SU-DHL-6 (cell line): ENCODE data around the gene SOX10.

Source experiments
- H2AFZ ChIP-seq: fragments of 200-600 bp; sonication (generic); 2 replicates; pipeline ENCODE4 v1.6.1; 2014; ENCODE audit warnings: low read depth, mild to moderate bottlenecking, moderate library complexity, mixed read lengths, antibody characterized with exemption, low read length; ENCODE audit not compliant: severe bottlenecking
- H3F3A ChIP-seq: fragments of 200-600 bp; shearing (Covaris generic); 2 replicates; pipeline ENCODE4 v1.6.0; 2016; ENCODE audit warnings: antibody characterized with exemption, mild to moderate bottlenecking; ENCODE audit not compliant: insufficient read depth
- H3K27ac ChIP-seq: fragments of 200-600 bp; sonication (generic); 2 replicates; pipeline ENCODE4 v1.5.1; 2016; ENCODE audit warnings: low read depth, mild to moderate bottlenecking, low read length, moderate library complexity, mixed read lengths
- H3K27me3 ChIP-seq: fragments of 200-600 bp; sonication (generic), shearing (Covaris generic); 2 replicates; pipeline ENCODE4 v1.6.0; 2014; ENCODE audit warnings: mild to moderate bottlenecking, low read length
- H3K36me3 ChIP-seq: fragments of 200-600 bp; sonication (generic); 2 replicates; pipeline ENCODE4 v1.6.1; 2014; ENCODE audit warnings: mild to moderate bottlenecking, low read length, mixed read lengths
- H3K4me2 ChIP-seq: fragments of 300-600, 200-600 bp; shearing (Covaris generic), sonication (generic); 2 replicates; pipeline ENCODE4 v1.6.0; 2014; ENCODE audit warnings: low read length, low read depth, mild to moderate bottlenecking; ENCODE audit not compliant: poor library complexity, severe bottlenecking
- H3K4me3 ChIP-seq: fragments of 200-600 bp; sonication (generic); 2 replicates; pipeline ENCODE4 v1.5.1; 2014; ENCODE audit warnings: antibody characterized with exemption, low read length, mild to moderate bottlenecking, mixed read lengths; ENCODE audit not compliant: insufficient read depth, poor library complexity, severe bottlenecking
- H3K79me2 ChIP-seq: fragments of 200-600 bp; sonication (generic); 2 replicates; pipeline ENCODE4 v1.6.1; 2014; ENCODE audit warnings: mild to moderate bottlenecking, low read length, moderate library complexity; ENCODE audit not compliant: insufficient read depth
- H3K9ac ChIP-seq: fragments of 200-600 bp; sonication (generic); 2 replicates; pipeline ENCODE4 v1.7.0; 2014; ENCODE audit warnings: mild to moderate bottlenecking, low read length
- H3K9me2 ChIP-seq: fragments of 200-600 bp; sonication (generic); replicated peaks from 2 replicates; pipeline ENCODE4 v1.6.1; 2014; ENCODE audit warnings: low read length; ENCODE audit not compliant: insufficient read depth
- H3K9me3 ChIP-seq: fragments of 200-600 bp; sonication (generic); 2 replicates; pipeline ENCODE4 v1.6.1; 2014; ENCODE audit warnings: low read length, mixed read lengths; ENCODE audit not compliant: insufficient read depth
- H4K20me1 ChIP-seq: fragments of 200-600 bp; sonication (generic); 2 replicates; pipeline ENCODE4 v1.6.1; 2014; ENCODE audit warnings: low read depth, mild to moderate bottlenecking, antibody characterized with exemption, low read length, moderate library complexity, mixed read lengths
- EZH2phosphoT487 ChIP-seq: fragments of 200-600 bp; sonication (generic), shearing (Covaris generic); conservative IDR thresholded peaks from 2 replicates; pipeline ENCODE4 v1.6.1; 2018; ENCODE audit warnings: mild to moderate bottlenecking, antibody characterized with exemption, low read length, moderate library complexity, mixed read lengths
- TF ChIP-seq, protein P1 (sequence below): fragments of 200-600 bp; sonication (generic); IDR thresholded peaks from one replicate; pipeline ENCODE4 v1.5.1; 2017; ENCODE audit warnings: antibody characterized with exemption, mild to moderate bottlenecking, low read length, moderate library complexity; ENCODE audit not compliant: insufficient read depth, poor library complexity, severe bottlenecking

SOX10 gene

DNA sequence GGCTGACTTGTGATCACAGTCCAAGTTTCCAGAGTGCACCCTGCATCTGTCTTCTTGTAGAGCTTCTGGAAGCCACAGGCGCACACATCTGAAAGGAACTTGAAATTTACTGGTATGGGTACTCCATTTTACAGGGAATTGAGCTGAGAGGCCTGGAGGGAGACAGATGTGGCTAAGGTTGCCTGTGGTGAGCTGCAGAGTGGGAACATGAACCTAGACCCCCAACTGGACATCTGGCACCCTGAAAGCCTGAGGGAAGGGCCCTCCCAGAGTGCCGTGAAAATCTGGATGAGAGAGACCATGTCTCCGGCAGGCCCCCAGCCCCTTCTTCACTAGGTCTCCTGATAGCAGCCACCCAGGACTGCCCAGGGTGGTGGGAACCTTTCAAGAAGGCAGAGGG lies 22.6 kb upstream of the SOX10 start:
- no peak overlapping the region for H3K27ac ChIP-seq
- no peaks in the 10 kb centered on the region for H4K20me1 ChIP-seq
- no peaks in the 10 kb centered on the region for H3K79me2 ChIP-seq
- H3K9ac ChIP-seq: no peak overlapping the region
- H3K9me2 ChIP-seq: no peaks in the 10 kb centered on the region
- no peak overlapping the region for H3K4me3 ChIP-seq
- H3K27me3 ChIP-seq: no peaks in the 10 kb centered on the region
- no peak overlapping the region for H2AFZ ChIP-seq
- no peaks in the 10 kb centered on the region for H3K36me3 ChIP-seq
- no peaks in the 10 kb centered on the region for H3F3A ChIP-seq
- H3K4me2 ChIP-seq: no peak overlapping the region
- no peaks in the 10 kb centered on the region for H3K9me3 ChIP-seq
- no peak for TF ChIP-seq EZH2phosphoT487
- TF ChIP-seq, protein P1, sequence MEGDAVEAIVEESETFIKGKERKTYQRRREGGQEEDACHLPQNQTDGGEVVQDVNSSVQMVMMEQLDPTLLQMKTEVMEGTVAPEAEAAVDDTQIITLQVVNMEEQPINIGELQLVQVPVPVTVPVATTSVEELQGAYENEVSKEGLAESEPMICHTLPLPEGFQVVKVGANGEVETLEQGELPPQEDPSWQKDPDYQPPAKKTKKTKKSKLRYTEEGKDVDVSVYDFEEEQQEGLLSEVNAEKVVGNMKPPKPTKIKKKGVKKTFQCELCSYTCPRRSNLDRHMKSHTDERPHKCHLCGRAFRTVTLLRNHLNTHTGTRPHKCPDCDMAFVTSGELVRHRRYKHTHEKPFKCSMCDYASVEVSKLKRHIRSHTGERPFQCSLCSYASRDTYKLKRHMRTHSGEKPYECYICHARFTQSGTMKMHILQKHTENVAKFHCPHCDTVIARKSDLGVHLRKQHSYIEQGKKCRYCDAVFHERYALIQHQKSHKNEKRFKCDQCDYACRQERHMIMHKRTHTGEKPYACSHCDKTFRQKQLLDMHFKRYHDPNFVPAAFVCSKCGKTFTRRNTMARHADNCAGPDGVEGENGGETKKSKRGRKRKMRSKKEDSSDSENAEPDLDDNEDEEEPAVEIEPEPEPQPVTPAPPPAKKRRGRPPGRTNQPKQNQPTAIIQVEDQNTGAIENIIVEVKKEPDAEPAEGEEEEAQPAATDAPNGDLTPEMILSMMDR: no peak

GRCh38 chr22:38005943-38006342 lies 21.6 kb upstream of the SOX10 start:
- H3K27me3 ChIP-seq: no peaks in the 10 kb centered on the region
- no peak overlapping the region for H3K4me3 ChIP-seq
- H3K9me3 ChIP-seq: no peaks in the 10 kb centered on the region

DNA sequence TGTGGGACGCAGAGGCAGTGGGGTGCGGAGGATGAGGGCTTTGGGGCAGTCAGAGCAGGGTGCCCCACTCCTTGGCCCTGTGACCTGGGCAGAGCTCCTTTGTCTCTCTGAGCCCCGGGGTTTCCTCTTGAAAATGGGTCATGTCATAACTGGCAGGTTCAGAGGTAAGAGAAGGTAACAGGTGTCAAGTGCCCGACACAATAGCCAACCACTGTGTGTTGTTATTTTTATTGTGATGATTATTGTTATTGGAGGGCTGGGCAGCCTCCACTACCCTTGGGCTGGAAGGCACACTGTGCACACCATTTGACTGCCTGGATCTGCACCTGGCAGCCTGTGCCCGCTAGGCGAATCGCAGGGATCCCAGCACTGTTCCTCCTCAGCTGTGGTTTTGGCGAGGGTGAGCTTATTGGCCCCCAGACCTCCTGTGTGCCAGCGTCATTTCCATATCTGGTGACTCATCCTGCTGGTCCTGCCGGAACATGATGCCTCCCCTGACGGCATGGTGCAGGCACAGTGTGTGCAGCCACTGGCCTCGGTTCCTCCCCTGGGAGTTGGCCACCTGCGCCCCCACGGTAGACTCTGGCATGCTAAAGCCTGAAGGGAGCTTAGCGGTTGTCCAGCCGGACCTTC lies 15.4 kb upstream of the SOX10 start:
- H2AFZ ChIP-seq: no peak overlapping the region
- H3K9me3 ChIP-seq: no peaks in the 10 kb centered on the region
- H4K20me1 ChIP-seq: no peaks in the 10 kb centered on the region
- no peak for TF ChIP-seq EZH2phosphoT487
- no peaks in the 10 kb centered on the region for H3K9me2 ChIP-seq
- no peak overlapping the region for H3K4me2 ChIP-seq
- H3K27me3 ChIP-seq: no peaks in the 10 kb centered on the region
- no peaks in the 10 kb centered on the region for H3F3A ChIP-seq
- no peaks in the 10 kb centered on the region for H3K79me2 ChIP-seq
- H3K36me3 ChIP-seq: no peaks in the 10 kb centered on the region
- H3K4me3 ChIP-seq: no peak overlapping the region
- H3K27ac ChIP-seq: no peak overlapping the region
- H3K9ac ChIP-seq: no peak overlapping the region

More at GRCh38 chr22:38005943-38006342, 21.6 kb upstream of the SOX10 start:
- no peaks in the 10 kb centered on the region for H4K20me1 ChIP-seq
- TF ChIP-seq, protein P1: no peak
- no peak for TF ChIP-seq EZH2phosphoT487
- H3K79me2 ChIP-seq: no peaks in the 10 kb centered on the region
- no peaks in the 10 kb centered on the region for H3K9me2 ChIP-seq
- H3K9ac ChIP-seq: no peak overlapping the region
- H3F3A ChIP-seq: no peaks in the 10 kb centered on the region
- H3K4me2 ChIP-seq: no peak overlapping the region
- no peak overlapping the region for H3K27ac ChIP-seq
- no peak overlapping the region for H2AFZ ChIP-seq
- H3K36me3 ChIP-seq: no peaks in the 10 kb centered on the region

GRCh38 chr22:37999236-37999635 lies 14.9 kb upstream of the SOX10 start:
- H3K4me2 ChIP-seq: no peak overlapping the region
- no peak overlapping the region for H2AFZ ChIP-seq
- no peak overlapping the region for H3K9ac ChIP-seq
- no peaks in the 10 kb centered on the region for H3K79me2 ChIP-seq
- H3F3A ChIP-seq: no peaks in the 10 kb centered on the region
- no peaks in the 10 kb centered on the region for H4K20me1 ChIP-seq
- H3K27ac ChIP-seq: no peak overlapping the region
- TF ChIP-seq EZH2phosphoT487: no peak
- TF ChIP-seq, protein P1: no peak
- H3K9me2 ChIP-seq: no peaks in the 10 kb centered on the region
- no peak overlapping the region for H3K4me3 ChIP-seq
- H3K36me3 ChIP-seq: no peaks in the 10 kb centered on the region
- H3K27me3 ChIP-seq: no peaks in the 10 kb centered on the region
- H3K9me3 ChIP-seq: no peaks in the 10 kb centered on the region
